HepG2 (cell line): ENCODE results near the gene CARD16. TPM values are rescaled to one million over a fixed set of nuclear protein-coding genes. Genes with fewer than 3 reads are reported as not detected.

Experiments used
- AHR ChIP-seq: IDR thresholded peaks from 2 replicates; pipeline ENCODE4 v1.6.1; 2018; ENCODE audit warnings: missing genetic modification reagents, missing compliant biosample characterization
- ARNTL ChIP-seq: sonication (generic); formaldehyde crosslinking; IDR thresholded peaks from 2 replicates; pipeline ENCODE4 v1.4.0; 2020; ENCODE audit warnings: mild to moderate bottlenecking, missing genetic modification reagents
- CEBPG ChIP-seq: IDR thresholded peaks from 2 replicates; pipeline ENCODE4 v1.6.1; 2016
- JUN ChIP-seq: sonication (generic); formaldehyde crosslinking; IDR thresholded peaks from 2 replicates; pipeline ENCODE4 v1.4.0; 2020; ENCODE audit warnings: mild to moderate bottlenecking, missing genetic modification reagents
- KLF13 ChIP-seq: sonication (generic); formaldehyde crosslinking; IDR thresholded peaks from 2 replicates; pipeline ENCODE4 v1.4.0; 2020; ENCODE audit warnings: mild to moderate bottlenecking, missing genetic modification reagents
- MAF1 ChIP-seq: sonication (generic); formaldehyde crosslinking; IDR thresholded peaks from 2 replicates; pipeline ENCODE4 v1.5.0; 2020; ENCODE audit warnings: missing genetic modification reagents, borderline replicate concordance
- MZF1 ChIP-seq: sonication (generic); formaldehyde crosslinking; IDR thresholded peaks from 2 replicates; pipeline ENCODE4 v1.8.1; 2023; ENCODE audit warnings: mild to moderate bottlenecking, missing genetic modification reagents, borderline replicate concordance
- NPAS2 ChIP-seq: sonication (generic); formaldehyde crosslinking; IDR thresholded peaks from 2 replicates; pipeline ENCODE4 v1.8.0; 2022; ENCODE audit warnings: mild to moderate bottlenecking, missing genetic modification reagents, borderline replicate concordance
- PTBP1 ChIP-seq: fragments of 200-400 bp; formaldehyde crosslinking; IDR thresholded peaks from 2 replicates; pipeline ENCODE4 v1.6.1; 2018; ENCODE audit warnings: low read length, low read depth; ENCODE audit not compliant: poor library complexity, severe bottlenecking
- RAD51 ChIP-seq: fragments of 450-650 bp; IDR thresholded peaks from 2 replicates; pipeline ENCODE4 v1.6.1; 2016; ENCODE audit warnings: borderline replicate concordance
- REL ChIP-seq: sonication (generic); formaldehyde crosslinking; conservative IDR thresholded peaks from 2 replicates; pipeline ENCODE4 v1.8.0; 2022; ENCODE audit warnings: mild to moderate bottlenecking, missing genetic modification reagents, moderate library complexity
- SUZ12 ChIP-seq: fragments of 150-350 bp; IDR thresholded peaks from 2 replicates; pipeline ENCODE4 v1.6.1; 2014; ENCODE audit warnings: low read depth, low read length
- ZBTB7B ChIP-seq: sonication (generic); formaldehyde crosslinking; IDR thresholded peaks from 2 replicates; pipeline ENCODE4 v1.4.0; 2020; ENCODE audit warnings: missing genetic modification reagents
- ZFYVE20 ChIP-seq: sonication (generic); formaldehyde crosslinking; IDR thresholded peaks from 2 replicates; pipeline ENCODE4 v1.8.0; 2023; ENCODE audit warnings: low read depth, mild to moderate bottlenecking, moderate library complexity, missing genetic modification reagents, borderline replicate concordance
- ZNF205 ChIP-seq: IDR thresholded peaks from 2 replicates; pipeline ENCODE4 v1.6.1; 2018; ENCODE audit warnings: missing biosample characterization, missing genetic modification reagents
- ZNF230 ChIP-seq: sonication (generic); formaldehyde crosslinking; IDR thresholded peaks from 2 replicates; pipeline ENCODE4 v1.4.0; 2020; ENCODE audit warnings: mild to moderate bottlenecking, missing genetic modification reagents
- ZNF329 ChIP-seq: sonication (generic); formaldehyde crosslinking; IDR thresholded peaks from 2 replicates; pipeline ENCODE4 v1.9.0; 2021; ENCODE audit warnings: low read depth, mild to moderate bottlenecking, missing genetic modification reagents
- ZNF468 ChIP-seq: sonication (generic); formaldehyde crosslinking; IDR thresholded peaks from 2 replicates; pipeline ENCODE4 v1.8.0; 2022; ENCODE audit warnings: mild to moderate bottlenecking, moderate library complexity, missing genetic modification reagents
- ZNF546 ChIP-seq: sonication (generic); formaldehyde crosslinking; conservative IDR thresholded peaks from 2 replicates; pipeline ENCODE4 v1.8.1; 2023; ENCODE audit warnings: mild to moderate bottlenecking, missing genetic modification reagents
- ZNF607 ChIP-seq: sonication (generic); formaldehyde crosslinking; IDR thresholded peaks from 2 replicates; pipeline ENCODE4 v1.5.1; 2020; ENCODE audit warnings: missing genetic modification reagents, mild to moderate bottlenecking, borderline replicate concordance
- ZNF775 ChIP-seq: sonication (generic); formaldehyde crosslinking; IDR thresholded peaks from 2 replicates; pipeline ENCODE4 v1.4.0; 2020; ENCODE audit warnings: missing genetic modification reagents, mild to moderate bottlenecking, moderate library complexity, borderline replicate concordance
- ZSCAN20 ChIP-seq: sonication (generic); formaldehyde crosslinking; IDR thresholded peaks from 2 replicates; pipeline ENCODE4 v1.4.0; 2020; ENCODE audit warnings: missing genetic modification reagents, mild to moderate bottlenecking, borderline replicate concordance
- polyA plus RNA-seq, 8 experiments: library from polyadenylated mRNA; depleted of rRNA in 3 of 8; stranded (reverse) in 7 of 8; unstranded in 1 of 8; fragments of >200 nt; fragmentation: Illumina TruSeq in 4 of 8; extraction: Trizol in 4 of 8; gene quantifications; 2 replicates each; pipeline versions ENCODE4 v1.2.1 to v1.2.3, GENCODE V29; 2011 to 2016; ENCODE audit warnings: low read depth in 4 of 8, missing spikeins in 1 of 8, mixed read lengths in 1 of 8; ENCODE audit not compliant: insufficient read depth in 1 of 8
- total RNA-seq, 5 experiments: library from RNA; depleted of rRNA; stranded (reverse); fragments of >200 nt; fragmentation: Illumina TruSeq; extraction: Trizol; gene quantifications; 2 replicates each; pipeline ENCODE4 v1.2.3, GENCODE V29; 2016; ENCODE audit warnings: low read depth in 1 of 5
- TF ChIP-seq, protein P1 (sequence below): sonication (generic); formaldehyde crosslinking; IDR thresholded peaks from 2 replicates; pipeline ENCODE4 v1.5.1; 2020; ENCODE audit warnings: missing genetic modification reagents, mild to moderate bottlenecking, borderline replicate concordance
- TF ChIP-seq, protein P2 (sequence below): IDR thresholded peaks from 2 replicates; pipeline ENCODE4 v1.6.1; 2016; ENCODE audit warnings: control low read depth
- TF ChIP-seq, protein P3 (sequence below): sonication (generic); formaldehyde crosslinking; conservative IDR thresholded peaks from 2 replicates; pipeline ENCODE4 v1.5.0; 2020; ENCODE audit warnings: missing genetic modification reagents
- TF ChIP-seq, protein P4 (sequence below): sonication (generic); formaldehyde crosslinking; conservative IDR thresholded peaks from 2 replicates; pipeline ENCODE4 v1.8.1; 2023; ENCODE audit warnings: missing genetic modification reagents
- TF ChIP-seq, protein P5 (sequence below): sonication (generic); formaldehyde crosslinking; IDR thresholded peaks from 2 replicates; pipeline ENCODE4 v1.4.0; 2020; ENCODE audit warnings: missing genetic modification reagents

The CARD16 gene
- total and polyA plus RNA-seq, 2 of the 13 experiments (the other 11 are each of a cell fraction or from before 2014, with no cell fraction given) = 0.34 TPM; not detected in 1

DNA sequence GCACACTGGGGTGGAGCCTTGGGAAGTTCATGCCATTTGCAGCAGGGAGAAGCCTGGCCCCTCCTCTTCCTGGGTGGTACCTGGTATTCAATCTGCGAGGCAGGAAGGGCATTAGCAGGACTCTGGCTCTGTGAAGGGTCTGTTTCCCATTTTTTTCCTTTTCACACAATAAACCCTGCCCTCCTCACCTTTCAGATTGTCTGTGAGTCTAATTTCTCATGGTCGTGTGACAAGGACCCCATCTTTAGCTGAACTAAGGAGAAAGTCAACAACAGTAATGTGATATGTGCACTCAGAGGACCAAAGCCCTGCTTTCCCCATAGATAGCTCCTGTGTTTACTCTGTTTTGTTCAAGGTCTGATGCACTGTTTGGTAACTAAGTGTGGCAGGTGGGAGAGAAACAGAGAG, 50.1 kb downstream of the CARD16 start (continued):
- TF ChIP-seq ZFYVE20 (CRISPR knock-in tag) = no peak
- no peak for TF ChIP-seq ARNTL (CRISPR knock-in tag)
- TF ChIP-seq ZBTB7B (CRISPR knock-in tag) = peak; percentile 57; the same call in 1 of the 2 replicates
- TF ChIP-seq, protein P1, sequence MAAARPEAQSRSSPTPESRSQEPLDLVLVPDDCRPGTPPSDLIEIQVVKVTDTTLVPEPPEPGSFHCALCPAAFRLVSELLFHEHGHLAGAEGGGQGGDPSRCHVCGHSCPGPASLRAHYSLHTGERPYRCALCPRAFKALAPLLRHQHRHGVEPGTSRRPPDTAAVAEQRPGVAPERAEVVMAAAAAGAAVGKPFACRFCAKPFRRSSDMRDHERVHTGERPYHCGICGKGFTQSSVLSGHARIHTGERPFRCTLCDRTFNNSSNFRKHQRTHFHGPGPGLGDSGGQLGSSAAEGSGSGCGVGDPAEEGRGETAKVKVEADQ = no peak
- no peak for TF ChIP-seq NPAS2
- no peak for TF ChIP-seq ZNF230
- TF ChIP-seq, protein P2, sequence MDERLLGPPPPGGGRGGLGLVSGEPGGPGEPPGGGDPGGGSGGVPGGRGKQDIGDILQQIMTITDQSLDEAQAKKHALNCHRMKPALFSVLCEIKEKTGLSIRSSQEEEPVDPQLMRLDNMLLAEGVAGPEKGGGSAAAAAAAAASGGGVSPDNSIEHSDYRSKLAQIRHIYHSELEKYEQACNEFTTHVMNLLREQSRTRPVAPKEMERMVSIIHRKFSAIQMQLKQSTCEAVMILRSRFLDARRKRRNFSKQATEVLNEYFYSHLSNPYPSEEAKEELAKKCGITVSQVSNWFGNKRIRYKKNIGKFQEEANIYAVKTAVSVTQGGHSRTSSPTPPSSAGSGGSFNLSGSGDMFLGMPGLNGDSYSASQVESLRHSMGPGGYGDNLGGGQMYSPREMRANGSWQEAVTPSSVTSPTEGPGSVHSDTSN (CRISPR knock-in tag) = no peak
- TF ChIP-seq ZNF205 (CRISPR knock-in tag) = 0 out of 2 replicates have a peak, but pooled peaks have one; percentile 23
- TF ChIP-seq AHR (CRISPR knock-in tag) = 0 out of 2 replicates have a peak, but pooled peaks have one; percentile 50
- peak; percentile 65 for TF ChIP-seq CEBPG (CRISPR knock-in tag)
- TF ChIP-seq ZSCAN20 (CRISPR knock-in tag) = no peak
- no peak for TF ChIP-seq KLF13
- TF ChIP-seq ZNF775 (CRISPR knock-in tag) = no peak
- no peak for TF ChIP-seq ZNF546 (CRISPR knock-in tag)
- TF ChIP-seq MZF1 (CRISPR knock-in tag) = no peak
- no peak for TF ChIP-seq MAF1 (CRISPR knock-in tag)
- TF ChIP-seq RAD51 = no peak
- no peak for TF ChIP-seq ZNF329
- TF ChIP-seq PTBP1 = no peak
- TF ChIP-seq, protein P3, sequence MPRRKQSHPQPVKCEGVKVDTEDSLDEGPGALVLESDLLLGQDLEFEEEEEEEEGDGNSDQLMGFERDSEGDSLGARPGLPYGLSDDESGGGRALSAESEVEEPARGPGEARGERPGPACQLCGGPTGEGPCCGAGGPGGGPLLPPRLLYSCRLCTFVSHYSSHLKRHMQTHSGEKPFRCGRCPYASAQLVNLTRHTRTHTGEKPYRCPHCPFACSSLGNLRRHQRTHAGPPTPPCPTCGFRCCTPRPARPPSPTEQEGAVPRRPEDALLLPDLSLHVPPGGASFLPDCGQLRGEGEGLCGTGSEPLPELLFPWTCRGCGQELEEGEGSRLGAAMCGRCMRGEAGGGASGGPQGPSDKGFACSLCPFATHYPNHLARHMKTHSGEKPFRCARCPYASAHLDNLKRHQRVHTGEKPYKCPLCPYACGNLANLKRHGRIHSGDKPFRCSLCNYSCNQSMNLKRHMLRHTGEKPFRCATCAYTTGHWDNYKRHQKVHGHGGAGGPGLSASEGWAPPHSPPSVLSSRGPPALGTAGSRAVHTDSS = no peak
- TF ChIP-seq, protein P4, sequence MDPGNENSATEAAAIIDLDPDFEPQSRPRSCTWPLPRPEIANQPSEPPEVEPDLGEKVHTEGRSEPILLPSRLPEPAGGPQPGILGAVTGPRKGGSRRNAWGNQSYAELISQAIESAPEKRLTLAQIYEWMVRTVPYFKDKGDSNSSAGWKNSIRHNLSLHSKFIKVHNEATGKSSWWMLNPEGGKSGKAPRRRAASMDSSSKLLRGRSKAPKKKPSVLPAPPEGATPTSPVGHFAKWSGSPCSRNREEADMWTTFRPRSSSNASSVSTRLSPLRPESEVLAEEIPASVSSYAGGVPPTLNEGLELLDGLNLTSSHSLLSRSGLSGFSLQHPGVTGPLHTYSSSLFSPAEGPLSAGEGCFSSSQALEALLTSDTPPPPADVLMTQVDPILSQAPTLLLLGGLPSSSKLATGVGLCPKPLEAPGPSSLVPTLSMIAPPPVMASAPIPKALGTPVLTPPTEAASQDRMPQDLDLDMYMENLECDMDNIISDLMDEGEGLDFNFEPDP = no peak
- TF ChIP-seq ZNF607 = 0 out of 2 replicates have a peak, but pooled peaks have one; percentile 46
- TF ChIP-seq, protein P5, sequence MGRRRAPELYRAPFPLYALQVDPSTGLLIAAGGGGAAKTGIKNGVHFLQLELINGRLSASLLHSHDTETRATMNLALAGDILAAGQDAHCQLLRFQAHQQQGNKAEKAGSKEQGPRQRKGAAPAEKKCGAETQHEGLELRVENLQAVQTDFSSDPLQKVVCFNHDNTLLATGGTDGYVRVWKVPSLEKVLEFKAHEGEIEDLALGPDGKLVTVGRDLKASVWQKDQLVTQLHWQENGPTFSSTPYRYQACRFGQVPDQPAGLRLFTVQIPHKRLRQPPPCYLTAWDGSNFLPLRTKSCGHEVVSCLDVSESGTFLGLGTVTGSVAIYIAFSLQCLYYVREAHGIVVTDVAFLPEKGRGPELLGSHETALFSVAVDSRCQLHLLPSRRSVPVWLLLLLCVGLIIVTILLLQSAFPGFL = no peak
- no peak for TF ChIP-seq SUZ12
- no peak for TF ChIP-seq JUN (CRISPR knock-in tag)
- no peak for TF ChIP-seq REL (CRISPR knock-in tag)
- no peak for TF ChIP-seq ZNF468 (CRISPR knock-in tag)
